H9 (cell line): ENCODE measurements around the gene UNC5B. TPM values are rescaled to one million over a fixed set of nuclear protein-coding genes. Genes with fewer than 3 reads are reported as not detected.

Experiments
- DNase-seq: peaks from one replicate; pipeline ENCODE4 v3.0.0-alpha.2; 2017
- H2AFZ ChIP-seq: one replicate; pipeline ENCODE4 v1.6.1; 2013; ENCODE audit warnings: mild to moderate bottlenecking, low read length, control low read depth, moderate library complexity
- H2AK5ac ChIP-seq: 2 replicates; pipeline ENCODE4 v1.6.1; 2013; ENCODE audit warnings: low read length, control low read depth, mixed read lengths; ENCODE audit not compliant: insufficient read length
- H2BK120ac ChIP-seq: one replicate; pipeline ENCODE4 v1.6.1; 2013; ENCODE audit warnings: low read depth, mild to moderate bottlenecking, low read length, control low read depth, inconsistent platforms; ENCODE audit not compliant: poor library complexity, severe bottlenecking
- H2BK12ac ChIP-seq: 2 replicates; pipeline ENCODE4 v1.6.1; 2013; ENCODE audit warnings: low read length, control low read depth, mixed read lengths, low read depth; ENCODE audit not compliant: insufficient read length
- H2BK15ac ChIP-seq: 2 replicates; pipeline ENCODE4 v1.6.1; 2013; ENCODE audit warnings: low read depth, low read length, control low read depth
- H2BK20ac ChIP-seq: one replicate; pipeline ENCODE4 v1.6.1; 2013; ENCODE audit warnings: low read depth, mild to moderate bottlenecking, low read length, control low read depth, inconsistent platforms; ENCODE audit not compliant: poor library complexity, severe bottlenecking
- H2BK5ac ChIP-seq: 2 replicates; pipeline ENCODE4 v1.6.1; 2013; ENCODE audit warnings: low read length, control low read depth, mixed read lengths; ENCODE audit not compliant: insufficient read length
- H3K14ac ChIP-seq: 2 replicates; pipeline ENCODE4 v1.6.1; 2013; ENCODE audit warnings: low read length, control low read depth; ENCODE audit not compliant: insufficient read depth
- H3K18ac ChIP-seq: 2 replicates; pipeline ENCODE4 v1.6.1; 2013; ENCODE audit warnings: low read depth, mild to moderate bottlenecking, mixed read lengths, low read length, control low read depth; ENCODE audit not compliant: insufficient read length
- H3K23ac ChIP-seq: 2 replicates; pipeline ENCODE4 v1.6.1; 2013; ENCODE audit warnings: low read length, control low read depth, mixed read lengths, low read depth; ENCODE audit not compliant: insufficient read length
- H3K23me2 ChIP-seq: 2 replicates; pipeline ENCODE4 v1.6.1; 2013; ENCODE audit warnings: low read depth, mild to moderate bottlenecking, mixed read lengths, low read length, control low read depth; ENCODE audit not compliant: insufficient read length, poor library complexity, severe bottlenecking
- H3K27ac ChIP-seq: 2 replicates; pipeline ENCODE4 v1.5.1; 2013; ENCODE audit warnings: low read length, control low read depth, mixed read lengths, low read depth; ENCODE audit not compliant: insufficient read length
- H3K27me3 ChIP-seq: 2 replicates; pipeline ENCODE4 v1.6.1; 2013; ENCODE audit warnings: low read length, control low read depth, inconsistent platforms; ENCODE audit not compliant: insufficient read depth
- H3K4ac ChIP-seq: 2 replicates; pipeline ENCODE4 v1.6.1; 2013; ENCODE audit warnings: low read depth, mild to moderate bottlenecking, control low read depth, inconsistent platforms, low read length, moderate library complexity
- H3K4me1 ChIP-seq: 2 replicates; pipeline ENCODE4 v1.6.1; 2013; ENCODE audit warnings: low read length, control low read depth, inconsistent platforms; ENCODE audit not compliant: insufficient read depth
- H3K4me2 ChIP-seq: 2 replicates; pipeline ENCODE4 v1.6.1; 2013; ENCODE audit warnings: low read length, control low read depth, mixed read lengths; ENCODE audit not compliant: insufficient read length, insufficient read depth
- H3K56ac ChIP-seq: 2 replicates; pipeline ENCODE4 v1.6.1; 2013; ENCODE audit warnings: low read depth, mild to moderate bottlenecking, mixed read lengths, low read length, control low read depth; ENCODE audit not compliant: insufficient read length
- H3K79me1 ChIP-seq: 2 replicates; pipeline ENCODE4 v1.6.1; 2013; ENCODE audit warnings: low read depth, mild to moderate bottlenecking, moderate library complexity, low read length, control low read depth, inconsistent platforms; ENCODE audit not compliant: insufficient read depth, poor library complexity, severe bottlenecking
- H3K79me2 ChIP-seq: 2 replicates; pipeline ENCODE4 v1.6.1; 2013; ENCODE audit warnings: low read length, control low read depth, inconsistent platforms; ENCODE audit not compliant: insufficient read depth
- H3K9ac ChIP-seq: 2 replicates; pipeline ENCODE4 v1.6.1; 2013; ENCODE audit warnings: low read length, control low read depth, mixed read lengths; ENCODE audit not compliant: insufficient read length; ENCODE audit errors: extremely low read depth
- H3K9me3 ChIP-seq: one replicate; pipeline ENCODE4 v1.6.1; 2013; ENCODE audit warnings: low read depth, low read length, inconsistent platforms; ENCODE audit not compliant: control insufficient read depth
- H3T11ph ChIP-seq: one replicate; pipeline ENCODE4 v1.6.1; 2013; ENCODE audit warnings: mild to moderate bottlenecking, low read length, control low read depth, inconsistent platforms
- H4K20me1 ChIP-seq: one replicate; pipeline ENCODE4 v1.6.1; 2013; ENCODE audit not compliant: control insufficient read depth, insufficient read length, insufficient read depth
- H4K5ac ChIP-seq: 2 replicates; pipeline ENCODE4 v1.6.1; 2013; ENCODE audit warnings: low read depth, mild to moderate bottlenecking, mixed read lengths, low read length, control low read depth; ENCODE audit not compliant: insufficient read length
- H4K8ac ChIP-seq: replicated peaks from 2 replicates; pipeline ENCODE4 v1.6.1; 2013; ENCODE audit warnings: low read length, control low read depth, mixed read lengths, low read depth; ENCODE audit not compliant: insufficient read length
- H4K91ac ChIP-seq: 2 replicates; pipeline ENCODE4 v1.6.1; 2013; ENCODE audit warnings: low read depth, mild to moderate bottlenecking, moderate library complexity, mixed read lengths, low read length, control low read depth; ENCODE audit not compliant: insufficient read length
- H3K27ac Mint-ChIP-seq, 3 experiments: 2 replicates in 2 of 3; 3 replicates in 1 of 3; pipeline ENCODE4 v1.8.0; 2020 to 2021; ENCODE audit warnings: mixed read lengths in 3 of 3, mild to moderate bottlenecking in 1 of 3, moderate library complexity in 1 of 3
- H3K27me3 Mint-ChIP-seq: 2 replicates; pipeline ENCODE4 v1.8.0; 2021; ENCODE audit warnings: low read depth, mild to moderate bottlenecking, moderate library complexity, mixed read lengths
- H3K36me3 Mint-ChIP-seq, 3 experiments: 2 replicates in 2 of 3; 3 replicates in 1 of 3; pipeline ENCODE4 v1.8.0; 2020 to 2021; ENCODE audit warnings: low read depth in 3 of 3, mixed read lengths in 3 of 3; ENCODE audit not compliant: insufficient read depth in 1 of 3
- H3K4me1 Mint-ChIP-seq, 2 experiments: 2 replicates each; pipeline ENCODE4 v1.8.0; 2020; ENCODE audit warnings: mixed read lengths in 2 of 2
- H3K4me3 Mint-ChIP-seq, 2 experiments: 2 replicates in 1 of 2; 3 replicates in 1 of 2; pipeline ENCODE4 v1.8.0; 2020 to 2021; ENCODE audit warnings: mild to moderate bottlenecking in 2 of 2, mixed read lengths in 2 of 2, moderate library complexity in 1 of 2
- H3K9me3 Mint-ChIP-seq, 2 experiments: 2 replicates in 1 of 2; 3 replicates in 1 of 2; pipeline ENCODE4 v1.8.0; 2020; ENCODE audit warnings: mild to moderate bottlenecking in 2 of 2, mixed read lengths in 2 of 2, moderate library complexity in 1 of 2
- WGBS: extraction: QIAGEN DNeasy Blood & Tissue Kit; methylation state at CpG from one replicate; pipeline ENCODE4 v1.1.7; 2013; ENCODE audit warnings: missing lambda C conversion rate, low lambda C conversion rate, mixed read lengths; ENCODE audit not compliant: insufficient read length; ENCODE audit errors: extremely low coverage; 5-methylcytosine and 5-hydroxymethylcytosine counted together
- total RNA-seq: library from RNA; stranded (reverse); gene quantifications from 2 replicates; pipeline ENCODE4 v1.2.1, GENCODE V29; 2021
- TF ChIP-seq, protein P1 (sequence below): fragments of 200-600 bp; sonication (generic); conservative IDR thresholded peaks from 3 replicates; pipeline ENCODE4 v1.8.0; 2021; ENCODE audit warnings: antibody characterized with exemption, mild to moderate bottlenecking

The UNC5B gene
- total RNA-seq, 1 experiment from 2014 or later, result 28.4 TPM

GRCh38 chr10:71262817-71263216, 50.4 kb downstream of the UNC5B start:
- Mint-ChIP-seq H3K27me3 (peaks cover 4% of the 10 kb centered on the region), H3K36me3 (no peaks in the 10 kb centered on the region; a peak in 2 of 7 replicates), H3K4me3 (no peak overlapping the region), H3K27ac (no peak overlapping the region), H3K4me1 (peaks cover 60 to 69% of the 10 kb centered on the region in 2 experiments), H3K9me3 (no peaks in the 10 kb centered on the region; a peak in 1 of 5 replicates)
- H3K4me1 ChIP-seq, result no peaks in the 10 kb centered on the region; the same call in 1 of the 2 replicates
- H3K9me3 ChIP-seq, result no peaks in the 10 kb centered on the region
- no peak overlapping the region for H4K5ac ChIP-seq
- no peaks in the 10 kb centered on the region for H3K23me2 ChIP-seq
- no peak overlapping the region for H3K14ac ChIP-seq
- H3K9ac ChIP-seq, result no peak overlapping the region
- no peak overlapping the region for H3K23ac ChIP-seq
- H2BK20ac ChIP-seq, result no peak overlapping the region
- no peak overlapping the region for H2BK5ac ChIP-seq
- WGBS, result no CpG with 5 or more reads among the region's 5 CpGs
- H2BK120ac ChIP-seq, result no peak overlapping the region
- H2BK12ac ChIP-seq, result no peak overlapping the region
- no peaks in the 10 kb centered on the region for H3K79me1 ChIP-seq
- DNase-seq, result no peak
- H3K56ac ChIP-seq, result no peak overlapping the region
- H3T11ph ChIP-seq, result no peak overlapping the region
- no peak overlapping the region for H3K18ac ChIP-seq
- no peak overlapping the region for H4K91ac ChIP-seq
- H3K27ac ChIP-seq, result no peak overlapping the region
- no peaks in the 10 kb centered on the region for H3K27me3 ChIP-seq
- H3K79me2 ChIP-seq, result no peaks in the 10 kb centered on the region
- no peak overlapping the region for H2AFZ ChIP-seq
- H4K20me1 ChIP-seq, result no peaks in the 10 kb centered on the region
- H3K4me2 ChIP-seq, result no peak overlapping the region
- no peak overlapping the region for H4K8ac ChIP-seq
- H3K4ac ChIP-seq, result no peak overlapping the region
- no peak overlapping the region for H2BK15ac ChIP-seq
- H2AK5ac ChIP-seq, result no peak overlapping the region
- TF ChIP-seq, protein P1, sequence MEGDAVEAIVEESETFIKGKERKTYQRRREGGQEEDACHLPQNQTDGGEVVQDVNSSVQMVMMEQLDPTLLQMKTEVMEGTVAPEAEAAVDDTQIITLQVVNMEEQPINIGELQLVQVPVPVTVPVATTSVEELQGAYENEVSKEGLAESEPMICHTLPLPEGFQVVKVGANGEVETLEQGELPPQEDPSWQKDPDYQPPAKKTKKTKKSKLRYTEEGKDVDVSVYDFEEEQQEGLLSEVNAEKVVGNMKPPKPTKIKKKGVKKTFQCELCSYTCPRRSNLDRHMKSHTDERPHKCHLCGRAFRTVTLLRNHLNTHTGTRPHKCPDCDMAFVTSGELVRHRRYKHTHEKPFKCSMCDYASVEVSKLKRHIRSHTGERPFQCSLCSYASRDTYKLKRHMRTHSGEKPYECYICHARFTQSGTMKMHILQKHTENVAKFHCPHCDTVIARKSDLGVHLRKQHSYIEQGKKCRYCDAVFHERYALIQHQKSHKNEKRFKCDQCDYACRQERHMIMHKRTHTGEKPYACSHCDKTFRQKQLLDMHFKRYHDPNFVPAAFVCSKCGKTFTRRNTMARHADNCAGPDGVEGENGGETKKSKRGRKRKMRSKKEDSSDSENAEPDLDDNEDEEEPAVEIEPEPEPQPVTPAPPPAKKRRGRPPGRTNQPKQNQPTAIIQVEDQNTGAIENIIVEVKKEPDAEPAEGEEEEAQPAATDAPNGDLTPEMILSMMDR, result no peak
